ENCODE measurements around the gene PHF20.

DNA sequence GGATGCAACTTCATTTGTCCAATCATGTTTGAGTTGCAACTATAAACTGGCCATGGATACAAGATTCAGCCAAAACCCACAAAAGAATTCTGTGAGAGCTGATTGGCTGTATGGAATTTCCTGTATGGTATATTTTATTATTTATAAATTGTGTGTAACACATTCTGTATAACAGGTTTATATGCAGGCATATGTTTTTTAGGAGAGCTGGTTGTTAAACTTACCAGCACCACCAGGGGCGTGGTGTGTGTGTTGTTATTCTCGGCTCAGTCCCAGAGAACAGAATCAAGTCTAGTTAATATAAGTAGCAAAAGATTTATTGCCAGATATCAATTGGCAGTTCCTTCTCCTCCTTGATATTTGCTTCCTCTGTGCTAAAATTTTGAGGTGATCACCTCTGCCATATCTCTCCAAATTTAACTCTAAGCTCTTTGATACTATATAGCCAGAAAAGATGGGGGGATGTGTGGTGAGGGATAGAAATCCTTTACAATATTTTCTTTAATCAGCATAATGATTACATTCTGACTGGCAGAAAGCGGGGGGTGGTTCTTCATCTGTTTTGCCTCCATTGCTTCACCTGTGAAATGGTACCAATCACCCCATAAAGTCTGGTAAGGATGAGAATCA is 219.4 kb downstream of the PHF20 start:
- TF ChIP-seq CTCF (IDR thresholded peaks at IDR 0.05) (no peak), POLR2A (IDR thresholded peaks at IDR 0.05) (no peak)

All from lower leg skin (tissue), 3 donors.